Stimulated activated CD8-positive, alpha-beta memory T cell treated with anti-CD3 and anti-CD28 coated beads, Interleukin-2, amount 100 ng/mL, for 1 hour (primary cell): ENCODE results near the gene KCNS1.

Experiments
- DNase-seq, 2 donors: peaks; one replicate each; pipeline ENCODE4 v3.0.0-alpha.2; 2020; ENCODE audit warnings: low read depth in 2 of 2

KCNS1 gene

DNA sequence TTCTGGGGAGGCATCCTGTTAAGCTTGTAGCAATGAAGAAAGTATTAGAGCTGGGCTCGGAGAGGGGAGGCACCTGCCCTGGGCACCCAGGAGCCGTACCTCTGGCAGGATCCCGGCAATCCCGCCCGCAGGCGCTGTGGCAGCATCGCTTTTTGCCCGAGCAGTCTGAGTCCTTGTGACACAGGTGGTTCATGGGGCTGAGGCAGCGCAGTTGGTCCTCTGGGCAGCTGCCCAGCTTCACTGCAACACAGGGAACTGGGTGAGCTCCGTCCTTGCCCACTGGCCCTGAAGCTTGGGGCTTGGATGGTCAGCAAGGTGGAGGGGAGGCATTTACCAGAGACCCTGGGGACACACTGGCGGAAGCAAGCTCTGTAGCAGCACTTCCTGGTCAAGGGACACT, 9.4 kb upstream of the KCNS1 start:
- DNase-seq, result no peak

- no peak for DNase-seq
Observed at GRCh38 chr20:45109634-45110033, 8.7 kb upstream of the KCNS1 start.

GRCh38 chr20:45105317-45105716, 4.4 kb upstream of the KCNS1 start:
- no peak for DNase-seq

- no peak for DNase-seq
Observed at GRCh38 chr20:45104786-45105185, 3.9 kb upstream of the KCNS1 start.

GRCh38 chr20:45103072-45103471, 2.1 kb upstream of the KCNS1 start:
- DNase-seq, result no peak

DNA sequence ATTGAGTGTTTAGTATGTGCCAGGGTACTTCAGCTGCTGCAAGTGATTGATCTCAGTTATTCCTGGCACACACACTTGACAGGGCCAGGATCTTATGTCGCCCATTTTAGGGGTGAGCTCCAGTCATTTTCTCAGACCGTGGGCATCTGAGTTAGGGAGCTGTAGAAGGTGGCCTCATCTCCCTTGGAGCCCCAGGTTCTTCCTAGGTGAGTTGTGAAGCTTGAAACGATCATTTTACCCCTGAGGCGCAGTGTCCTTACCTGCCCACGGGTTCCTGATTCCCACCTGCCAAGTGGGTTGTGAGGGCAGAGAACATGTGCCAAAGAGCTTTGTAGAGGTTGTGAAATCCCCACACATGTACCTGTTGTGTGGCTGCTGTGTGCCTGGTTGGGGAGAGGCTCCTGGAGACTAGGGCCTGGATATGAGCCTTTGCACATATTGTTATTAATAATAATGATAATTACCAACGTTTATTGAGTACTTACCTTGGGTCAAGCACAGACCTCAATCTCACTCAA, 465 bp upstream of the KCNS1 start:
- no peak for DNase-seq

DNA sequence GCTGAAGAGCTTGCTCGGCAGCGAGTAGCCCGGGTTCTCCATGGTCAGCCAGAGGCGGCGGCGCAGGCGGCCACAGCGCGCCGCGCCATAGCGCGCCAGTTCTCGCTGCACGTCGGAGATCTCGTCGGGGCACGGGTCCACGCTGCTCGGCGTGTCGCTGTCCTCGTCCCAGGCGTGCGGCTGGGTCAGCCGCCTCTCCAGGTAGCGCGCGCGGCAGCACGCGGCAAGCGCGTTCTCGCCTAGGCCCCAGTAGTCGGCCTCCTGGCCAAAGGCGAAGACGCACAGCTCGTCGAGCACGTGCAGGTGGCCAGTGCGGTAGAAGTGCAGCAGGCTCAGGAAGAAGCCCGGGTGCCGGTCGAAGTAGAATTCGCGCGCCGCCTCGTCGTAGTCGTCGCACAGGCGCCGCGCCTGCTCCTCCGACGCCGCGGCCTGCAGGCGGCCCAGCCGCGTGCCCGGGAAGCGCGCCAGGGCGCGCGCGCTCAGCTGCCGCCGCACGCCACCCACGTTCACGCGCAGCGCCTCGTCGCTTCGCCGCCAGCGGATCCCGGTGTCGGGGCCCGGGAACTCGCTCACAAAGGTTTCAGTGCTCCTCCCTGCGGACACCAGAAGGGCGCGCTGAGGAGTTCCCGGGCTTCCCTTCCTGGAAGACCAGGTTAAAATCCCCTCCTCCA, 2.7 kb downstream of the KCNS1 start:
- DNase-seq, result no peak

GRCh38 chr20:45097485-45098102, 3.3 kb downstream of the KCNS1 start:
- no peak for DNase-seq

- no peak for DNase-seq
Observed at GRCh38 chr20:45096781-45097180, 4.1 kb downstream of the KCNS1 start.

DNA sequence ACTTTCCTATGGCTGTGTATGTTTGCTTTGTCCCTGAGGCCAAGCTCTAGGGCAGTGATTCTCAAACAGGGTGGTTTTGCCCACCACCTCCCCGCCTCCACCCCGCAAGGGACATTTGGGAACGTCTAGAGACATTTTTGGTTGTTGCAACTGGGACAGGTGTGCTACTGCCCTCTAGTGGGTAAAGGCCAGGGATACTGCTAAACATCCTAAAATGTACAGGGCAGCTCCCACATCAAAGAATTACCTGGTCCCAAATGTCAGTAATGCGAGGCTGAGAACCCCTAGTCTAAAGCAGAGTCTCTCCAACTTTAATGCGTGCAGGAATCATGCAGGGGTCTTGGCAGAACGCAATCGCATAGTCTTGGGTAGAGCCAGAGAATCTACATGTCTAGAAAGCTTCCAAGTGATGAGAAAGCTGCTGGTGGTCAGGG, 5.1 kb downstream of the KCNS1 start:
- DNase-seq, result peak in 1 of 2 donors; percentile 27

DNA sequence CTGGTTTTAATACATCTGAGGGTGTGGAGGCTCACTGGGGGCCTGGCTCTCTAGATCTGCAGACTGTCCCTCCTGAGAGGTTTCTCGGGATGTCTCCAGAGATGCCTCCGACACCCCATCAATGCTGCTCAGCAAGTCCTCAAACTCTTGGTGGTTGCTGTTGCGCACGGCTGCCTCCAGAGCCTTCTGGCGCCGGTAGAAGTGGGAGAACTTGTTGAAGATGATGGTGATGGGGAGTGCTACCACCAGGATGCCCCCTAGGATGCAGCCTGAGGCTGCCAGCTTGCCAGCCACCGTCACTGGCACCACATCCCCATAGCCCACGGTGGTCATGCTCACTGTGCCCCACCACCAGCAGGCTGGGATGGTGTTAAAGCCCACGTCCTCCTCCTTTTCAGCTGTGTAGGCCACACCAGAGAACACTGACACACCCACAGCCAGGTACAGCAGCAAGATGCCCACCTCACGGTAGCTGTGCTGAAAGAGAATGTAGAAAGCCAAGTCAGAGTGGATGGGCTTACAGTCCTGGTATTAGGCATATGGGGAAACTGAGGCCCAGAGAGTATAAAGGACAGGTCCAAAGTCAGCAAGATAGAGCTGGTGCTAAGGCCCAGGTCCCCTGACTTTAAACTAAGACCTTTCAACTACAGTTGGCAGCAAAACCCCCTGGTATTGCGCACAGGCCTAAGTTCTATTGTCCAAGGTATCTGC, 5.9 kb downstream of the KCNS1 start:
- DNase-seq, result no peak

DNA sequence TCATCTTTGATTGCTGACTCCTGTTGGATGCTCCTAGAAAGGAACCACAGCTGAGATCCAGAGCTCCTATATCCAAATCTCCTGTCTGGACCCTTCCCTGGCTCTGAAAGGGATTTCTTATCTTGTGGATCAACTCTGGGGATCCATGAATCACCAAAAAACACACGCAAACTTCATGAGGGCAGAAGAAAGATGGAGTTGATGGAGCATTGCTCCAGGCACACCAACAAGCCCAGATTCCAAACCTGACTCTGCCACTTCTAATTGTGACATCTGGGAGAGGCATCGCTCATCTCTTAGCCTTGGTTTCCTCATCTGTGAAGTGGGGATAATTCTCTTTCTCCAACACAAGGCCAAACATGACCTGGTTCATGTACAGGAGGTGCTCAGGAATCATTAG, 6.7 kb downstream of the KCNS1 start:
- DNase-seq, result no peak

- no peak for DNase-seq
Observed at GRCh38 chr20:45092898-45093297, 8.0 kb downstream of the KCNS1 start.

- no peak for DNase-seq
Observed at GRCh38 chr20:45091366-45091765, 9.6 kb downstream of the KCNS1 start.

DNA sequence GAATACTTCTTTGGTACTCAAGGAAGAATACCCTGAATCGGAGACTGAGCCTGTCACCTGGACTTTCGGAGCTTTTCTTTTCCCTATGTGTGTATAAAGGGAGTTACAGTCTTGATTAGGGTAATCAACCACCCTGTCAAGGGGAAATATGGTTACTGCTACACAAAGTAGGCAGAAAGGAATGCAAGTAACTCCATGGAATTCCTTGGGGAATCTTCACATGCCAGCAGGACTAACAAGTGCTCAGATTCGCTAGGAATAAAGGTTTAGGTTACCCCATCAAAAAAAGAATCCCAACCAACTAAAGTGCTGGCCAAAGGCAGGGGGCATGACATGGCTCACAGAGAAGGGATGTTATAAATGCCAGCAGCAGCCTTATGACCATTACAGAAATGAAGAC, 10.4 kb downstream of the KCNS1 start:
- DNase-seq, result no peak

GRCh38 chr20:45088247-45088646, 12.7 kb downstream of the KCNS1 start:
- no peak for DNase-seq

DNA sequence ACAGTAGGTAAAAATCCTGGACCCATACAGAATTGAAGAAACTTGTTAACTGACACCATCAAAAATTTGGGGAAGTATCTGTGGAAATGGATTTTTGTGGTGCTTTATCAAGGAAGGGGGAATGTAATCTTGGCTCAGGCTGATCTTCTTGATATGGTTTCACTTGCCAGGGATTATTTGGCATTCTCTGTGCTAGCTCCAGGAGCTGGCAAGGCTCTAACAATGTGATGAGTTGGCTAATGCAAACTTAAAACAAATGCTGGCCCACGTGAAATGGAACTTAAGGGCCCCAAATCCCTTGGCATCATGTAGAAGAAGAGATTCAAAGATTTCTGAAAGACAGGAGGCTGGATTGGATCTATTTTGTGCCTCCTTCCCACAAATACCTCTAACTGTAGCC, 13.1 kb downstream of the KCNS1 start:
- DNase-seq, result no peak

GRCh38 chr20:45087097-45087790, 13.7 kb downstream of the KCNS1 start:
- no peak for DNase-seq

DNA sequence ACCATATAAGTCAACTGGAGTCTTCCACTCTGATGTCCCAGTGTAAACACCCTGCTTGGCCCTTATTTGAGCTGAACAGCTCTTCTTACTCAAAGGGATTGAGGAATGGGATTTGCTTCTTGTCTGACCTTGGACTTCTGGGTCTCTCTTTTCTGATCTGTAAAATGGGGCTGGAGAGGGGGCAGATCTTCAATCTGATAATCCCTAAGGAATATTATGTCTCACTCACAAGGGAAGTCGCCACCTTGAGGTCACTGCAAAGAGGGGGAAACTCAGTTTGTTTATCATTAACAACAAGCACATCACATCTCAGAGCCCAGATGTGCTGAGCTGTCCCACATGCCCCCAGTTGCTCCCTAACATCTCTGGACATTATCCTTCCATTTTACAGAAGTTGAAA, 15.1 kb downstream of the KCNS1 start:
- no peak for DNase-seq

GRCh38 chr20:45085289-45085688, 15.6 kb downstream of the KCNS1 start:
- DNase-seq, result no peak

GRCh38 chr20:45083127-45083526, 17.8 kb downstream of the KCNS1 start:
- DNase-seq, result no peak

GRCh38 chr20:45082468-45082867, 18.5 kb downstream of the KCNS1 start:
- DNase-seq, result no peak
